NB4 (cell line): ENCODE measurements around the gene RDM1.

Experiments
- CTCF ChIP-seq: IDR thresholded peaks from one replicate; pipeline ENCODE4 v1.5.1; 2012; ENCODE audit warnings: low read depth, low read length
- MAX ChIP-seq: IDR thresholded peaks from 2 replicates; pipeline ENCODE4 v1.6.1; 2011; ENCODE audit warnings: low read depth, low read length
- MYC ChIP-seq: IDR thresholded peaks from 2 replicates; pipeline ENCODE4 v1.6.1; 2011; ENCODE audit warnings: low read depth, low read length
- POLR2A ChIP-seq: IDR thresholded peaks from 2 replicates; pipeline ENCODE4 v1.6.1; 2011; ENCODE audit warnings: mild to moderate bottlenecking; ENCODE audit not compliant: insufficient read length; ENCODE audit errors: extremely low read depth

GRCh38 chr17:35927714-35928113, 2.9 kb downstream of the RDM1 start:
- TF ChIP-seq CTCF (no peak), POLR2A (no peak), MYC (no peak), MAX (no peak)
